D341Med (cell line): ENCODE measurements around the gene BCAP31.
"Not testable (repeated sequence)": the region's sequence is repeated elsewhere in the genome, so short reads cannot be mapped to it uniquely, and the experiment has no call there.

Source experiments
- DNase-seq: peaks from one replicate; pipeline ENCODE4 v3.0.0; 2012; ENCODE audit warnings: low spot score

Gene BCAP31

DNA sequence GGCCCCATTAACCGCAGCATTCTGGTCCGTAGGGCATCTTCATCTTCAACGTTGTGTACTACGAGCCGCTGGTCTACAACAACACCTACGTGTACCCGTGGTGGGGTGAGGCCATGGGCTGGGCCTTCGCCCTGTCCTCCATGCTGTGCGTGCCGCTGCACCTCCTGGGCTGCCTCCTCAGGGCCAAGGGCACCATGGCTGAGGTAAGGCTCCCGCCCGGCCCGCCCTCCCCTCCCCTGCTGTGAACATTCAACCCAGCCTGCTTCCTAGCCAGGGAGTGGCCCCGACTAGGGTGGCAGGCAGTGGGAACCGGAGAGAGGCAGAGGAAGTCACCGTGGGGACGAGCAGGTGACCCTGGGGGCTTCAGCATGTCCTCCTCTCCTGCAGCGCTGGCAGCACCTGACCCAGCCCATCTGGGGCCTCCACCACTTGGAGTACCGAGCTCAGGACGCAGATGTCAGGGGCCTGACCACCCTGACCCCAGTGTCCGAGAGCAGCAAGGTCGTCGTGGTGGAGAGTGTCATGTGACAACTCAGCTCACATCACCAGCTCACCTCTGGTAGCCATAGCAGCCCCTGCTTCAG lies 29.4 kb downstream of the BCAP31 start:
- DNase-seq = no peak

DNA sequence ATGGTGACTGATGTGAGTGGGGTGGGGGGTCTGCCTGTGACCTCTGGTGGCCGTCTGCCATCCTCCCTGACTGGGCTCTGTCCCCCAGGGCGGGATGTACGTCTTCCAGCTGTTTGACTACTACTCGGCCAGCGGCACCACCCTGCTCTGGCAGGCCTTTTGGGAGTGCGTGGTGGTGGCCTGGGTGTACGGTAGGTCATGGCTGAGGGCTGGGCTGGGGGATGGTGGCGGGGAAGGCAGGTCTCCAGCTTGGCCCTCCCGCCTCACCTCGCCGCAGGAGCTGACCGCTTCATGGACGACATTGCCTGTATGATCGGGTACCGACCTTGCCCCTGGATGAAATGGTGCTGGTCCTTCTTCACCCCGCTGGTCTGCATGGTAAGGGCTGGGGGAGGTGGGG lies 29.9 kb downstream of the BCAP31 start:
- not testable (repeated sequence) for DNase-seq

DNA sequence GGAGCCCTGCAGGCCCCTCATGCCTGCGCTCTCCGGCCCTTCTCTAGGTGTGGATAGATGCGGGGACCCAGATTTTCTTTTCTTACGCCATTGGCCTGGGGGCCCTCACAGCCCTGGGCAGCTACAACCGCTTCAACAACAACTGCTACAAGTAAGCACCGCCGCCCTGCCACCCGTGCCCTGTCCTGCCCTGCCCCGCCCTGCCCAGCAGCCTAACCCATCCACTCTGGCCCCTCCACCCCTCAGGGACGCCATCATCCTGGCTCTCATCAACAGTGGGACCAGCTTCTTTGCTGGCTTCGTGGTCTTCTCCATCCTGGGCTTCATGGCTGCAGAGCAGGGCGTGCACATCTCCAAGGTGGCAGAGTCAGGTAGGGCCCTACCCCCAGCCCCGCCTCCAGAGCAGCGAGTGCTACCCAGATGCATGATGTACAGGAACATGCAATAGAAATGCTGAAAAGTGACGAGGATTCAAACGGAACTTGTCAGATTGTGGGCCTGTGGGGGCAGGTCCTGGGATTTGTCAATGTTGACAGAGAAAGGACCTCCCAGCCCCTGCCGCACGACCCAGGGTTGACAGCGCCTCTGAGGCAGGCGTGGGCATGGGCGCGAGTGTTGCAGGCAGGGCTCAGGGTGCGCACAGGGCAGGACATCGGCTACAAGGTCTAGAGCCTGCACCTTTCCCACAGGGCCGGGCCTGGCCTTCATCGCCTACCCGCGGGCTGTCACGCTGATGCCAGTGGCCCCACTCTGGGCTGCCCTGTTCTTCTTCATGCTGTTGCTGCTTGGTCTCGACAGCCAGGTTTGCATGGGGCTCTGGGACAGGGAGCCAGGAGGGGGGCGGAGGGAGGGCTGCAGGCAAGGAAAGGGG lies 30.7 kb downstream of the BCAP31 start:
- DNase-seq = no peak

DNA sequence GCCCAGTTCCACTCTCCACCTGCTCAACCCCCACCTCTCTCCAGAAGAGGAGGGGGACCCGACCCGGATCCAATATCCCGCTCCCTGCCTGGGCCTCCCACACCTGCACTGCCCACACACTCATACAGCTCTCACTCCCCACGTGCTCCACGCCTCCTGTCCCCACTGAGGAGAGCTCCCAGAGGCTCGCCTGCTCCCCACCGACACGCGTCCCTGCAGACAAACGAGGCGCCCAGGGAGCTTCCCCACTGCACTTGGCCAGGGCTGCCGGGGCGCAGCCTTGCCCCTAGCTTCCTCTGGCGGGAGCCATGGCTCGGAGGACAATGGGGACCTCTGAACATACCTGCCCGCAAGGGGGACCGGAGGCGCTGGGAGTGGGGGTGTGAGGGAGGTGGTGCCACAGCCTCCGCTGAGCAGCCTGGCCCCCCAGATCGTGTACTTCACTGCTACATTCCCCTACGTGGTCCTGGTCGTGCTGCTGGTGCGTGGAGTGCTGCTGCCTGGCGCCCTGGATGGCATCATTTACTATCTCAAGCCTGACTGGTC lies 31.5 kb downstream of the BCAP31 start:
- no peak for DNase-seq

DNA sequence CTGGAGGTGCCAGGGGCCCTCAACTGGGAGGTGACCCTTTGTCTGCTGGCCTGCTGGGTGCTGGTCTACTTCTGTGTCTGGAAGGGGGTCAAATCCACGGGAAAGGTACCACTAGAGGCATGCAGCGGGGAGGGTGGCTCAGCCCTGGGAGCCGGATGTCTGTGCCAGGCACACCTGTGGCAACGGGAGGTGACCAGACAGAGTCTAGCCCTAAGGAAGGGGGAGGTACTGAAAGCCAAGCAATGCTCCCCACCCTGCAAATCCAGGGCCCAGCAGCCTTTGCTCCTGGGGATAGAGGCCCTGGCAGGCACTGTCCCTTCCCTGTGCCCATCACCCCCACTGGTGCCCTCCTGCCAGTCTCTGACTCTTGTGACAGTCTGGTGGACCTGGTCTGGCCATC lies 32.2 kb downstream of the BCAP31 start:
- no peak for DNase-seq

DNA sequence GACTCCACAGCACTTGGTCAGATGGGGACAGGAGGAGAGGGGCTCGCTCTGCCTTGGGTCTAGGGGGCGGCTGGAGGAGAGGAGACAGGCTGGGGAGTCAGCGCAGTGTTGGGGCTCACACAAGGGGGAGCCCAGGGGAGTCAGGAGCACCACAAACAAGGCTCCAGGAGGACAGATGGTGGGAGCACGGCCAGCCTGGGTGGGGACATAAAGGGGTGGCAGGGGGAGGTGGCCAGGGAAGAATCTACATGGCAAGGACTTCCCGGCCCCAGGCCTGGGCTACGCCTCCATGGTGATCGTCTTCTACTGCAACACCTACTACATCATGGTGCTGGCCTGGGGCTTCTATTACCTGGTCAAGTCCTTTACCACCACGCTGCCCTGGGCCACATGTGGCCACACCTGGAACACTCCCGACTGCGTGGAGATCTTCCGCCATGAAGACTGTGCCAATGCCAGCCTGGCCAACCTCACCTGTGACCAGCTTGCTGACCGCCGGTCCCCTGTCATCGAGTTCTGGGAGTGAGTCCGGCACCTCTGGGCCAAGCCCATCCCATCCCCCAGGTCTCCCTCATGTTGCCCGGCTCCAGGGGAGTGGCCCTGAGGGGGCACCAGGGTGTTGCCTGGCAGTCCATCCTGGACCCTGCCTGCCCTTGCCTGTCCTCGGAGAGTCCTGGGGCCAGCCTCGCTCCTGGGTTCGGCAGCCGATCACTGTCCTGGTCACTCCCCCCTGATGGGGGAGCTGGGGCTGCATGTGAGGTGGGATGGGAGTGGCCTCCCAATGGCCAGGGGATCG lies 33.0 kb downstream of the BCAP31 start:
- not testable (repeated sequence) for DNase-seq

DNA sequence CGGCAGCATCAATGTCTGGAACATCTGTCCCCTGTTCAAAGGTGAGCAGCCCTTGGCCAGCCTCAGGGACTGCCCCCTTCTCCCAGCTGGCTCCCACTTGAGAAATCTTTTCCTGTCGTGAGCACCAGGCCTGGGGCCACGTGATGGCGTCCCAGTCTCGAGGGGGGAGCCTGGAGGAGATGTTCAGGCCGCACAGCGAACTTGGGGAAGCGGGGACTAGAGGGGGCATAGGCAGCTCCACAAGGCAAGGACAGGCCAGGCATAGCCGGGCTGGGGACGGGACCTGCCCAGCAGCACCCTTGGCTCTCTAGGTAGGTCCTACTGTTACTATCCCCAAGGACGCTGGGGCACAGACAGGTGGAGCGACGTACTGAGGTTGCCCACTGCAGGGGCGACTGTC lies 33.7 kb downstream of the BCAP31 start:
- DNase-seq = no peak

DNA sequence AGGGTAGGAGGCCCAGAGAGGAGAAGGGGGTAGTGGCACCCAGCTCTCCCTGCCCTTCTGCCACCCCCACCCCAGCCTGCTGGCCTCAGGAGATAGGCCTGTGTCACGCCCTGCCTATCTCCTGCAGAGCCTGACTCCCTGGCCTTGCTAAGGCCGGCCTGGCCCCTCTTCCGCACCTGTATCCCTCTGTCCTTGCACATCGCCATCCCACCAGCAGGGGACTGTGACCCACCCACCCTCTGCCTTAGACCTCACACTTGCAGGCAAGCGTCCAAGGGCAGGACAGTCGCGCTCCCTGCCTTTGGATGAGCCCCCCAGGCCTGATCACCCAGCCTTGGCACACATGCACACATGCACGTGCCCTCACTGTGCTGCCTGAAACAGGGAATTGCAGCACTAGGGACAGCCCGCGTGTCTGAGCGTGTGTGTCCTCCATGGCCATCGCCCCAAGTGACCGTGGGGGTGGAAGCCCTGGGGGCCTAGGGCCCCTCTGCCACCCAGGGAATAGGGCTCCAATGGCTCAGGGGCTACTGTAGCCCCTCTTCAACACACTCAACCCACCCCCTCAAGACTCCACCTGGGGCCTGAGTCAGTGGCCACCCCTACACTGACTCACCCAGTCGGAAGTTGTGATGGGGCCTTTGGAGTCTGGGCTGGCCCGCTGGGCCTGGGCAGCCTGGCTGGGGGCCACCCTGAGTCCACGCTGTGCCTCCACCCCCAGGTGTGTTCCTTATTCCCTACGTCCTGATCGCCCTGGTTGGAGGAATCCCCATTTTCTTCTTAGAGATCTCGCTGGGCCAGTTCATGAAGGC lies 34.3 kb downstream of the BCAP31 start:
- no peak for DNase-seq

DNA sequence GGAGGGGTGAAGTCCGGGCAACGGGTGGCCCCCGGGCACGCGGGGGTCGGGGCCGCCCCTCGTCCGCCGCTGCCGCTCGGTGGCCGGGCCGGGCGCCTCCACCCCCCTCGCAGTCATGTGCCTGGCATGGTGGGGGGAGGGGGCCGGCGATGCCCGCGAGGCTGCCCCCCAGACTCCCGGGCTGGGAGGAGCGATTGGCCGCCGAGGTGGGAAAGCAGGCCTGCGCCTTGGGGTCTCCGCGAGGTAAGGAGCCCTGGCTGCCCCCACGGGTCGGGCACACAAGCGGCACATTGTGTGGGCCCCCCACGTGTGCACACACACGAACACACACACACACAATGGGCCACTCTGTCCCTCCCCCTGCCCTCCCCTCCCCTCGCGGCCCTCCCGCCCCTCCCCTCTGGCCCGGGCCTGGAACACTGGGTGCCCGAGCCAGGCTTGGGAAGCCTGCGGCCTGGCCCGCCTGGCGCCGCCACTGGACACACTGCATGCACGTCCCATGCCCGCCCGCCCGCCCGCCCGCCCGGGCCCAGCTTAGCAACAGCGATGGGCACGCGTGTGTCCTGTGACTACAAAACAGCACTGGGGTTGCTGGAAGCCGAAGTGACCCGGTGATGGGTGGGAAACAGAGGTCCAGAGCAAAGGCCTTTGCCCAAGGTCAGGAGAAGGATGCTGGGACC lies 35.1 kb downstream of the BCAP31 start:
- peak; percentile 45 for DNase-seq

DNA sequence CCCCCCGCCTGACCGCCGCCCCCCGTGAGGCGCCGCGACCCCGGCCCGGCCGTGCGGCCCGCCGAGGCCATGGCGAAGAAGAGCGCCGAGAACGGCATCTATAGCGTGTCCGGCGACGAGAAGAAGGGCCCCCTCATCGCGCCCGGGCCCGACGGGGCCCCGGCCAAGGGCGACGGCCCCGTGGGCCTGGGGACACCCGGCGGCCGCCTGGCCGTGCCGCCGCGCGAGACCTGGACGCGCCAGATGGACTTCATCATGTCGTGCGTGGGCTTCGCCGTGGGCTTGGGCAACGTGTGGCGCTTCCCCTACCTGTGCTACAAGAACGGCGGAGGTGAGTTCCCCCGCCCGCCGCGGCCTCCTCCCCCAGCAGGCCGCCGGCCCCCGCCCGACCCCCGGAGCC lies 35.7 kb downstream of the BCAP31 start:
- no peak for DNase-seq

DNA sequence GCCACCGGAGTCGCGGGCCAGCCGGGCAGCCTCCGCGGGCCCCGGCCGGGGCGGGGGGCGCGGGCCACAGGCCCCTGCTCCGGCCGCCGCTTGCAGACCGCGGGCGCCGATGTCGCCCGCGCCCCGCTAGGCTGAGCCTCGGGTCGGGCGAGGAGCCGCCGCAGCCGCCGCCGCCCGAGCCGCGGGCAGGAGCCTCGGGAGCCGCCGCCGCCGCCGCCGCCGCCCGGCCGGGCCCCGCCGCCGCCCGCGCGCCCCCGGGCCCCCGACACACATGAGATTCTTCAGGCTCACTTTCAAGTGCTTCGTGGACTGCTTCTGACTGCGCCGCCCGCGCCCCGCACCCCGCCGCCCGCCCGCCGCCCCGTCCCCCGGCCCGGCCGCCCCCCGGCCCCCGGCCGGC lies 36.1 kb downstream of the BCAP31 start:
- no peak for DNase-seq

DNA sequence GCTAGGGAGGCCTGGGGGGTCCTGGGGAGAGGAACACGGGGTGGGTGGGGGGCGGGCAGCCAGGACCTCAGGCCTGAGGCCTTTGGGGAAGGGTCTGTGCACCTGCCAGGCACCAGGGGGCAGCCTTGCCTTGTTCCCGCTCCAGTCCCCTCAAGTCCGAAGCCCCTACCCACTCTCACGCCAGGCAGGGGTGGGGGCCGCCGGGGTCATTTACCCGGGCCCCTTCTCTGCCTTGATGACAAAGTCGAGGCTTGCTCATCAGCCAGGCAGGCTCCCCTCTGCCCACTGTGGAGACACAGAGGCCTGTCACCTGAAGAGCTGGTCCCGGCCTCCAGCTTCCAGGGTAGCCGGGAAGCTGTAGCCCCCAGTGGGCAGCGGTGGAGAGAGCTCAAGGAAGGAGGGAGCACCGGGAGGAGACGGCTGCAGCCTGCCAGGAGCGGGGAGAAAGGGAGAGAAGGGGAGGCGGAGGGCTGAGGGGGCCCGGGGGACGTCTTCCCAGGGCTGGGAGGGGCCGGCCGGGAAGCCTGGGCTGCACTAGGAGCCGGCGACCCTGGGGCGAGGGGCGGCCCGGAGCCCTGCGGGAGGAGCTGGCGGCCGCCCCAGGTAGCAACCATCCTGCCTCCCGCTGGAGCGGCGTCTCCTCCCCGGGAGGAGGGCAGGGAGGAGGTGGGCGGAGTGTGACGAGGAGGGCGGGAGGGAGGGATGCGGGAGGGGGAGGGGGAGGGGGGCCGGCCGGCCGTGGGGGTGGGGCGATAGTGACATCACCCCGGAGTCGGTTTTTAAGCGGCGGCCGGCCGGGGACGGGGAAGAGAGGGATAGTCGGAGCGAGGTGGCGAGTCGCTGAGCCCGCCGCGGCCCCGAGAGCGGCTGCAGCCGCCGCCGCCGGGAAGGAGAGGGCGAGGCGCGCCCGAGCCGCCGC lies 36.8 kb downstream of the BCAP31 start, which contains the start of gene SLC6A8:
Gene SLC6A8, plus strand, starts transcription at position 806 of the 919 bp plus-strand sequence. CDS start 649 bp downstream, outside the sequence.
- peak; percentile 86 for DNase-seq

DNA sequence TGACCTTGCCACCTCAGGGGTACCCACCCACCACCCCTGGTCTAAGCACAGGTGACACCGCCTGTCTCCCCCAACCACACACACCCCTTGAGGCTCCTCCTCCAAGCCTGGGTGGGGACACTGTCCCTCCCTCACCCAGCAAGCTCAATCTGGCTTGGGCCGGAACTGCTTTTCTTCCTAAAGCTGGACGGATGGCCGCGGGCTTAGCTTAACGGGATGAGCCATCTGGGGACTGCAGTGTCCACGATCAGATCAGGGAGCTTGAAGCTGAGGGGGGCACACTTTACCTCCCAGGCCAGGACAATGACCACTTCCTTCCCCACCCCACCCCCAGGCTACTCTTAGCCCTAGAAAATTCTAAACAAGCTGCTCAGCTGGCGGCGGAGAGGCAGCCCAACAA lies 37.5 kb downstream of the BCAP31 start:
- DNase-seq = no peak

DNA sequence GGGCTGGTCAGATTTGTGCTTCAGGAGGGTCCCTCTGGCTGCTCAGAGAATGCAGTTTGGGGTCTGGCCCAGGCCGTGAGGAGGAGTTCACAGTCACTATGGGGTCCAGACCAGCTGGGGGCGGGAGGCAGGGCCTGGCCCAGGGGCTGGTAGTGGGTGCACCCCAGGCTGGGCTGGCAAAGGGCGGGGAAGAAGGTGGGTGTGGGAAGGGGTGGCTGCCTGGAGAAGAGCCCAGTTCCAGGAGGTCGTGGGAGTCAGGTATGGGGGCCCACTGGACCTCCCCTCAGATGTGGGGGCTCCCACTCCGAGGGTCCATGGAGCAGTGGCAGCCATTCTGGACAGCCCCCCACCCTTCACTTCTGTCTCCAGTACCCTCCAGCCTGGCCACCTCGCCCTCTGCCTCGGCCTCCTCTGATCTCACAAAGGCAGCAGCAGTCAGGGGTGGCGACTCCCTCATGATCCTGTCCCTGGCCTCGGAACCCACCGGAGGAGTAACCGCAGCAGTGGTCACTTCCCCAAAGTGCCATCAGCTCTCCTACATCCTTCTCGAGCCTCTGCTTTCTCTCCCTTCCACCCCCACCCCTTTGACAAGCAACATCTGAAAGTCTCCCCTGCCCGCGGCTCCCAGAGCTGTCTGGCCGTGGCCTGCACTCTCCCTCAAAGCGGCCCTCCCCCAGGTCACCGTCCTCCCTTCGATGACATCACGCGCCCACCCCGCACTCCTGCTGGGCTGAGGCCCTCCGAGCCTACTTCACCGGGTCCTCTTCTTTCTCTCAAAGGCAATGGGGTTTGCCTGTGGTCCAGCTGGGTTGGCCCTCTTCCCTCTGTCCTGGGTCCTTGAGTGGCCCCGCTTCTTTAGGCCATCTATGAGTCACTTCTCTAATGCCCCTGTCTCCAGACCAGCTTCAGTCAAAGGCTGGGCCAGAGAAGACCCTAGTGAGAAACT lies 38.2 kb downstream of the BCAP31 start:
- DNase-seq = no peak

DNA sequence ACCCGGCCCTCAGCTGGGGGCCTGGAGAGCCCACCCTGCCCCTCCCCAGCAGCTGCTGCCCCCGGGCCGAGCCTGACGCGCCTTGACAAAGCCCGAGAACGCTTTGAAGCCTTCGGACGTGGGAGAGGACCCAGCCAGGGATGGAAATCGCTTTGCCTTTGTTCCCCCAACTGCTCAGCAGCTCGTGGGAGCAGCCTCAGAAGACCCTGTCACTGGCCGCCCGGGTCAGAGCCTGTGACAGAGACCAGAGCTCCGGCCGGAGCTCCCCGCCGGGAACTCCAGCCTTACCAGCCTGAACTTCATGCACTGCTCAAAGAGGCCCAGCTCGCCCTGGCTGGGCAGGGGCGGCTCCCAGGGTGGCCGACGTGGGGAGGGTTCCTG lies 39.0 kb downstream of the BCAP31 start:
- DNase-seq = no peak

DNA sequence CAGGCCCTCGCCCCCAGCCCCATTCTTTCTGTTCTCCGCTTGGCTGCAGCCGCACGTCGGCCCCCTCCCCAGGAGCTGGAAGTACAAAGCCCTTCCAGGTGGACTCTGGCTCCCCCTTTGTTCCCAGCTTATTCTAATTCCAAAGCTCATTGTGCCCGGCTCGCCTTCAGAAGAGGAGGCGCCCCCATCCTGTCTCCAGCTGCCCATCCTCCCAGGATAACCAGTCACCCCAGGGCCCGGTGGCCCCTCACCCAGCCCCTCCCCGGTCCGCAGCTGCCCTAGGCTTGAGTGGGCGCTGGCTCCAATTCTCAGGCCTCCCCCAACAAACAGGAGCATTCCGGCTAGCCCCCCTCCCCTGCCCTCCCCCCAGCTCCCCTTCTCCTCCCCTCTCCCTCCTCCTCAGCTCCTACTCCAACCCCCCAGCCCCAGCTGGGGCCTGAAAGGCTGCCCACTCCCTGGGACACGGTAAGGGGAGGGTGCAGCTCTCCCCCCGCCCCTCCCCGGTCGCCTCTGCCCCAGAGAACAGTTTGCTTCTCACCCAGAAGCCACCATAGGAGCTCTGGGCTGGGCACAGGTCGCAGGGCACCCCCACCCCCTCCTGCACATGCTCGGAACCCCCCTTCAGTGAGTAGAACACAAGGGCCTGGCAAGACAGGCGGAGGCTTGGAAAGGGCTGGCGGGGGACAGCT lies 39.6 kb downstream of the BCAP31 start:
- no peak for DNase-seq

DNA sequence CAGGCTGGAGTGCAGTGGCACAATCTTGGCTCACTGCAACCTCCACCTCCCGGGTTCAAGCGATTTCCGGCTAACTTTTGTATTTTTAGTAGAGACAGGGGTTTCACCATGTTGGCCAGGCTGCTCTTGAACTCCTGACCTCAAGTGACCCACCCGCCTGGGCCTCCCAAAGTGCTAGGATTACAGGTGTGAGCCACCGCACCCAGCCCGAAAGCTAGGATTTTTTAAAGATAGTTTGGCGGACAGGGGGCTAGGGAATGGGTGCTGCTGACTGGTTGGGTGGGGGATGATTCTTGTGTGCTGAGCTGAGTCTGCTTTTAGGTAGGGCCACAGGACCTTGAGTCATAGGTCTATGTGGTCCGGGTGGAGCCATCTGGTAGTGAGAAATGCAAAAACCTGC lies 40.7 kb downstream of the BCAP31 start:
- DNase-seq = not testable (repeated sequence)

DNA sequence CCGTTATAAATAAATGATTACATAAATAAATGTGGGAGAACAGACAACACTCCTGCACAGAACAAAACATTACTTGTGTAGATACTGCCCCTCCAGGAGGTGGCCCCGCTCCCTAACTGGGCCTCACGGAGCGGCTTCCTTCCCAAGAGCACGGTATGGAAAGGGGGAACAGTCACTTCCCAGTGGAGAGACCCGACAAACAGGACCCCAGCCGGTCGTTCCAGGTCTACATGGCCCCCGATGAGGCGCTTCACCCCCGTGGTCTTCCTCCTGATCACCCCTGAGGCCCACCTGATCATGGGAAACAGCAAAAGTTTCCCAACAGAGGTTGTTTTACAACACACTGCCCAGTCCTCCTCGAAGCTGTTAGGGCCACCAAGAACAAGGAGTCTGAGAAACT lies 43.0 kb downstream of the BCAP31 start:
- DNase-seq = no peak
